ENCODE results near the gene VEGFB.

VEGFB gene

GRCh38 chr11:64208796-64209562, 25.4 kb upstream of the VEGFB start:
- no peak for TF ChIP-seq POLR2AphosphoS5 (IDR thresholded peaks at IDR 0.05; ENCODE audit: low read depth, low read length)
- TF ChIP-seq REST (IDR thresholded peaks at IDR 0.05; ENCODE audit: insufficient read depth in 1 of 2, low read depth in 2 of 2, low read length in 2 of 2), result no peak
- TF ChIP-seq TAF1 (IDR thresholded peaks at IDR 0.05; ENCODE audit: borderline replicate concordance, insufficient read depth, low read length), result no peak
- no peak for TF ChIP-seq SIN3A (IDR thresholded peaks at IDR 0.05; ENCODE audit: borderline replicate concordance, insufficient read depth, low read length)
- no peak for TF ChIP-seq FOXP2 (optimal IDR thresholded peaks at IDR 0.05; ENCODE audit: borderline replicate concordance, extremely low read depth, extremely low read length, insufficient read depth)

- TF ChIP-seq SIN3A (IDR thresholded peaks at IDR 0.05; ENCODE audit: borderline replicate concordance, insufficient read depth, low read length) (no peak), POLR2AphosphoS5 (IDR thresholded peaks at IDR 0.05; ENCODE audit: low read depth, low read length) (no peak), FOXP2 (optimal IDR thresholded peaks at IDR 0.05; ENCODE audit: borderline replicate concordance, extremely low read depth, extremely low read length, insufficient read depth) (no peak), REST (IDR thresholded peaks at IDR 0.05; ENCODE audit: insufficient read depth in 1 of 2, low read depth in 2 of 2, low read length in 2 of 2) (no peak), TAF1 (IDR thresholded peaks at IDR 0.05; ENCODE audit: borderline replicate concordance, insufficient read depth, low read length) (no peak)
Measured at GRCh38 chr11:64209563-64209843, 24.9 kb upstream of the VEGFB start.

- TF ChIP-seq FOXP2 (optimal IDR thresholded peaks at IDR 0.05; ENCODE audit: borderline replicate concordance, extremely low read depth, extremely low read length, insufficient read depth) (no peak), SIN3A (IDR thresholded peaks at IDR 0.05; ENCODE audit: borderline replicate concordance, insufficient read depth, low read length) (no peak), POLR2AphosphoS5 (IDR thresholded peaks at IDR 0.05; ENCODE audit: low read depth, low read length) (no peak), TAF1 (IDR thresholded peaks at IDR 0.05; ENCODE audit: borderline replicate concordance, insufficient read depth, low read length) (no peak), REST (IDR thresholded peaks at IDR 0.05; ENCODE audit: insufficient read depth in 1 of 2, low read depth in 2 of 2, low read length in 2 of 2) (no peak)
Measured at GRCh38 chr11:64210301-64211020, 23.9 kb upstream of the VEGFB start.

GRCh38 chr11:64211181-64211872, 23.1 kb upstream of the VEGFB start:
- TF ChIP-seq SIN3A (IDR thresholded peaks at IDR 0.05; ENCODE audit: borderline replicate concordance, insufficient read depth, low read length) (no peak), POLR2AphosphoS5 (IDR thresholded peaks at IDR 0.05; ENCODE audit: low read depth, low read length) (no peak), TAF1 (IDR thresholded peaks at IDR 0.05; ENCODE audit: borderline replicate concordance, insufficient read depth, low read length) (no peak), FOXP2 (optimal IDR thresholded peaks at IDR 0.05; ENCODE audit: borderline replicate concordance, extremely low read depth, extremely low read length, insufficient read depth) (no peak), REST (IDR thresholded peaks at IDR 0.05; ENCODE audit: insufficient read depth in 1 of 2, low read depth in 2 of 2, low read length in 2 of 2) (no peak)

All from PFSK-1 (cell line).